Fibroblast of lung (primary cell): ENCODE data around the gene TBL1XR1.

ENCODE experiments used
- EZH2 ChIP-seq: IDR thresholded peaks from 2 replicates; pipeline ENCODE4 v1.5.1; 2012; ENCODE audit warnings: low read length, control low read depth, mild to moderate bottlenecking; ENCODE audit errors: missing control alignments
- TF ChIP-seq, protein P1 (sequence below), 2 donors: IDR thresholded peaks in 1 of 2; conservative IDR thresholded peaks in 1 of 2; 1 replicate in 1 of 2; 2 replicates in 1 of 2; pipeline ENCODE4 v1.5.1; 2011 to 2012; ENCODE audit warnings: low read length in 2 of 2, control low read depth in 1 of 2, inconsistent platforms in 1 of 2, low read depth in 1 of 2, mild to moderate bottlenecking in 1 of 2

DNA sequence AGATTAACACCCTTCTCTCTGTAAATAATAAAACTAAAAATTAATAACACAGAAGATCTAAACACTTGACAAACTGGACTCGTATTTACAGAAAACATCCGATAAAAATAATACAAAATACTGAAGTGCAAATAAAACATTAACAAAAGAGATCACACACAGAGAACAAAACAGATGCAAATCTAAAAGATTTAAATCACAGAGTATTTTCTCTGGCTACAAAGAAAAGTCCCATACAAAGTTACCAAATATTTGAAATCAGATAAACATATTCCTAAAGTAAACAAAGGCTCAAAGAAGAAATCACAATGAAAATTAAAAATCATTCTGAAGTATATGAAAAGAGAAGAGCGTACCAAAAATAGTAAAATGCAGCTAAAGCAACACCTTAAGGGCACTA is 42.5 kb downstream of the TBL1XR1 start:
- TF ChIP-seq, protein P1, sequence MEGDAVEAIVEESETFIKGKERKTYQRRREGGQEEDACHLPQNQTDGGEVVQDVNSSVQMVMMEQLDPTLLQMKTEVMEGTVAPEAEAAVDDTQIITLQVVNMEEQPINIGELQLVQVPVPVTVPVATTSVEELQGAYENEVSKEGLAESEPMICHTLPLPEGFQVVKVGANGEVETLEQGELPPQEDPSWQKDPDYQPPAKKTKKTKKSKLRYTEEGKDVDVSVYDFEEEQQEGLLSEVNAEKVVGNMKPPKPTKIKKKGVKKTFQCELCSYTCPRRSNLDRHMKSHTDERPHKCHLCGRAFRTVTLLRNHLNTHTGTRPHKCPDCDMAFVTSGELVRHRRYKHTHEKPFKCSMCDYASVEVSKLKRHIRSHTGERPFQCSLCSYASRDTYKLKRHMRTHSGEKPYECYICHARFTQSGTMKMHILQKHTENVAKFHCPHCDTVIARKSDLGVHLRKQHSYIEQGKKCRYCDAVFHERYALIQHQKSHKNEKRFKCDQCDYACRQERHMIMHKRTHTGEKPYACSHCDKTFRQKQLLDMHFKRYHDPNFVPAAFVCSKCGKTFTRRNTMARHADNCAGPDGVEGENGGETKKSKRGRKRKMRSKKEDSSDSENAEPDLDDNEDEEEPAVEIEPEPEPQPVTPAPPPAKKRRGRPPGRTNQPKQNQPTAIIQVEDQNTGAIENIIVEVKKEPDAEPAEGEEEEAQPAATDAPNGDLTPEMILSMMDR (conservative IDR thresholded peaks at IDR 0.05 in 1 of 2, IDR thresholded peaks at IDR 0.05 in 1 of 2; ENCODE audit: low read depth in 1 of 2, low read length in 2 of 2) = no peak
- TF ChIP-seq EZH2 = no peak
